HCT116 (cell line): ENCODE measurements around the gene GALP.

ENCODE experiments used
- CTCF ChIP-seq, 3 experiments: fragments of 200-600 bp in 1 of 3; sonication (generic) in 1 of 3; IDR thresholded peaks in 2 of 3; conservative IDR thresholded peaks in 1 of 3; 2 replicates each; pipeline ENCODE4 v1.5.1; 2012 to 2017; ENCODE audit warnings: low read depth in 2 of 3, low read length in 2 of 3, antibody characterized with exemption in 1 of 3, borderline replicate concordance in 1 of 3, control low read depth in 1 of 3, mild to moderate bottlenecking in 1 of 3, mixed read lengths in 1 of 3, mixed run types in 1 of 3, moderate library complexity in 1 of 3; ENCODE audit not compliant: insufficient read depth in 1 of 3
- POLR2A ChIP-seq: IDR thresholded peaks from 2 replicates; pipeline ENCODE4 v1.7.0; 2011; ENCODE audit warnings: borderline replicate concordance; ENCODE audit not compliant: insufficient read depth, insufficient read length; ENCODE audit errors: extremely low read depth
- POLR2AphosphoS5 ChIP-seq: IDR thresholded peaks from 2 replicates; pipeline ENCODE4 v1.6.1; 2011; ENCODE audit warnings: mild to moderate bottlenecking, low read depth, low read length, moderate library complexity
- SP1 ChIP-seq: IDR thresholded peaks from 2 replicates; pipeline ENCODE4 v1.6.1; 2012; ENCODE audit warnings: low read depth
- TF ChIP-seq, protein P1 (sequence below): IDR thresholded peaks from 2 replicates; pipeline ENCODE4 v1.6.1; 2012
- TF ChIP-seq, protein P2 (sequence below): IDR thresholded peaks from 2 replicates; pipeline ENCODE4 v1.6.1; 2012; ENCODE audit warnings: low read depth

DNA sequence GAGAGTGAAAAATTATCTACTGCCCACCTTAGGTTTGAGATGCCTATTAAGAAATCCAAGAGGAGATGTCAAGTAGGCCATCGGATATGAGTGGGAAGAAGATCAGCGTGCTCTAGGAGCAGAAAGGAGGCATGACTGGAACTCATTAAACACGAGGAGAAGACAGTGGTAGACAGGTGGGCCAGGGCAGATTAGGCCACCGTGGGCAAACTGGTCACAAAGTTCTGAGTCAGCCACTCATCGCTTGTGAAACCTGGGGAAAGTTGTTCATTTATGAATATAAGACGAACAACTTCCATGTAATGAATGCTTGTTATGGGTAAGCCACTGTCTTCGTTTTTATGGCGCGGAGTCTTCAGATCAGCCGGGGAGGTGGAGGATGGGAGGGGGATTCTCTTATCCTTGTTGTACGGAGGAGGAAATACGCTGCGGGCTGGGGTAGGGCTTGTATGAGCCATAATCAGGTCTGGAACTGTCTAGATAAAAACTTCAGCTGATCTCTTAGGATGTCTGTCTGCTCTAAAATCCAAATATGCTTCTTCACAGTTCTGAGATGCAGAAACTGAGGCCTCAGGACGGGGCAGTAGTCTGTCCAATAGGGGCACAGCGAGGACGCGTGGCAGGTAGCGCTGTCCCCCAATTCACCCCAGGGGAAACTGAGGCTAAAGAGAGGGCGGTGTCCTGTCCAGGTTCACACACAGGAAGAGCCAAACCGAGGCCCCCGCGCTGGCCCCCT lies 35.8 kb upstream of the GALP start:
- TF ChIP-seq POLR2A (no peak), CTCF (IDR thresholded peaks at IDR 0.05 in 2 of 3, conservative IDR thresholded peaks at IDR 0.05 in 1 of 3; ENCODE audit: borderline replicate concordance in 1 of 3, insufficient read depth in 1 of 3, low read depth in 2 of 3, low read length in 2 of 3) (no peak), POLR2AphosphoS5 (no peak), SP1 (no peak)
- TF ChIP-seq, protein P1, sequence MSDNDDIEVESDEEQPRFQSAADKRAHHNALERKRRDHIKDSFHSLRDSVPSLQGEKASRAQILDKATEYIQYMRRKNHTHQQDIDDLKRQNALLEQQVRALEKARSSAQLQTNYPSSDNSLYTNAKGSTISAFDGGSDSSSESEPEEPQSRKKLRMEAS: no peak
- TF ChIP-seq, protein P2, sequence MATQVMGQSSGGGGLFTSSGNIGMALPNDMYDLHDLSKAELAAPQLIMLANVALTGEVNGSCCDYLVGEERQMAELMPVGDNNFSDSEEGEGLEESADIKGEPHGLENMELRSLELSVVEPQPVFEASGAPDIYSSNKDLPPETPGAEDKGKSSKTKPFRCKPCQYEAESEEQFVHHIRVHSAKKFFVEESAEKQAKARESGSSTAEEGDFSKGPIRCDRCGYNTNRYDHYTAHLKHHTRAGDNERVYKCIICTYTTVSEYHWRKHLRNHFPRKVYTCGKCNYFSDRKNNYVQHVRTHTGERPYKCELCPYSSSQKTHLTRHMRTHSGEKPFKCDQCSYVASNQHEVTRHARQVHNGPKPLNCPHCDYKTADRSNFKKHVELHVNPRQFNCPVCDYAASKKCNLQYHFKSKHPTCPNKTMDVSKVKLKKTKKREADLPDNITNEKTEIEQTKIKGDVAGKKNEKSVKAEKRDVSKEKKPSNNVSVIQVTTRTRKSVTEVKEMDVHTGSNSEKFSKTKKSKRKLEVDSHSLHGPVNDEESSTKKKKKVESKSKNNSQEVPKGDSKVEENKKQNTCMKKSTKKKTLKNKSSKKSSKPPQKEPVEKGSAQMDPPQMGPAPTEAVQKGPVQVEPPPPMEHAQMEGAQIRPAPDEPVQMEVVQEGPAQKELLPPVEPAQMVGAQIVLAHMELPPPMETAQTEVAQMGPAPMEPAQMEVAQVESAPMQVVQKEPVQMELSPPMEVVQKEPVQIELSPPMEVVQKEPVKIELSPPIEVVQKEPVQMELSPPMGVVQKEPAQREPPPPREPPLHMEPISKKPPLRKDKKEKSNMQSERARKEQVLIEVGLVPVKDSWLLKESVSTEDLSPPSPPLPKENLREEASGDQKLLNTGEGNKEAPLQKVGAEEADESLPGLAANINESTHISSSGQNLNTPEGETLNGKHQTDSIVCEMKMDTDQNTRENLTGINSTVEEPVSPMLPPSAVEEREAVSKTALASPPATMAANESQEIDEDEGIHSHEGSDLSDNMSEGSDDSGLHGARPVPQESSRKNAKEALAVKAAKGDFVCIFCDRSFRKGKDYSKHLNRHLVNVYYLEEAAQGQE: no peak
